NCI-H1694 (cell line): Measurements from ENCODE around the gene ABCC6.
"Not testable (repeated sequence)": the region's sequence is repeated elsewhere in the genome, so short reads cannot be mapped to it uniquely, and the experiment has no call there.

Source experiments
- DNase-seq: peaks from one replicate; lab custom pipeline; 2025; lab: John Stamatoyannopoulos, UW

Gene ABCC6

GRCh38 chr16:16222850-16223661 is at the start of gene ABCC6:
ABCC6 (minus strand) TSS chr16:16223494; CDS start chr16:16223434, 60 bp downstream.
- DNase-seq = not testable (repeated sequence)

- not testable (repeated sequence) for DNase-seq
Measured at GRCh38 chr16:16272573-16273221, 49.4 kb upstream of the ABCC6 start.

GRCh38 chr16:16271658-16272057 is 48.4 kb upstream of the ABCC6 start:
- DNase-seq = not testable (repeated sequence)

DNA sequence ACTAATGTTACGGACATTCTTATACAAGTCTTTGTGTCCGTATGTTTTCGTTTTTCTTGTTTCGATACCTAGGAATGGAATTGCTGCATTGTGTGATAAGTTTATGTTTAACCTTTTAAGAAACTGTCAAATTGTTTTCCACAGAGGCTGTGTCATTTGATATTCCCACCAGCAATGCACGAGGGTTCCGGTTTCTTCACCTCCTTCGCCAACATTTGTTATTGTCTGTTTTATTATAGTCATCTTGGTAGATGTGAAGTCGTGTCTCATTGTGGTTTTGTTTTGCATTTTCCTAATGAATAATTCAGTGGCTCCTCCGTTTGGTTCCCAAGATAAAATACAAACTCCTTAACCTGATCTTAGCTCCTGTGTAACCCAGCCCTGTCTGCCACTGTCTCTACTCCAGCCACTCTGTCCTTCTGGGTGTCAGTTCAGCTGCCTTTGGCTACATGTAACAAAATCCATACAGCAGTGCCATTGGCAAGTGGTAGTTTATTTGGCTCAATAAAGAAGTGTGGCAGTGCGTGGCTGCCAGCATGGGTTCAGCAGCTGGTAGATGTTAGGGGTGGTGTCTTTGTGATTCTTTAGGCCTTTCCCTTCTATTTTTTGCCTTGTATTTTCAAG is 45.0 kb upstream of the ABCC6 start:
- not testable (repeated sequence) for DNase-seq

DNA sequence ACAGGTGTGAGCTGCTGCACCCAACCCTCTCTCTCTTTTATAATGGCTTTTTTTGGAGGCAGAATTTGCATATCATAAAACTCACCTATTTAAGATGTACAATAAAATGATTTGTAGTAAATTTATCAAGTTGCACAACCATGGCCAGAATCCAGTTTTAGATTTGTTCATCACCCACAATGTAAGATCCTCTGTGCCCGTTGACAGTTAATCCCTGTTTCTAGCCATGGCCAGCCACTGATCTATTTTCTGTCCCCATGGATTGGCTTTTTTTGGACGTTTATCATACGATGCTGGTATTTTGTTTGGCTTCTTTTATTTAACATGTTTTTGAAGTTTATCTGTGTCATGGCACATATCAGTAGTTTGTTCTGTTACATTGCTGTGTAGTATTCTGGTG is 44.4 kb upstream of the ABCC6 start:
- not testable (repeated sequence) for DNase-seq

DNA sequence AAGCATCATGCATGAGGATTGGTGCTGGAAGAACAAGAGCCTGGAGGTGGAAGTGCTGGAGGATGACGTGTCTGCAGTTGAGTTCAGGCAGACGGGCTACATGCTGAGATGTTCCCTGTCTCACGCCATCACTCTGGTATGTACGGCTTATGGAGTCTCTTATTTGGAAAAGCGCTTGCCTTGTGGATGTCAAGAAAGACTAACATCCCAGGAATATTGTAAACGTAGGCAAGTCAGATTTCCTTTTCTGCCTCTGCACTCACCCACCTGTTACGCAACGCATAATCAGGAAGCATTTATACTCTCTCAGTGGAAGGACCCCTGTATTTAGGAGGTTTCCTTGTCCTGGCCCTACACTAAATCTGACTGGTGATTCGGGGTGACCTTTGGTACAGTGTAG is 41.8 kb upstream of the ABCC6 start:
- not testable (repeated sequence) for DNase-seq

DNA sequence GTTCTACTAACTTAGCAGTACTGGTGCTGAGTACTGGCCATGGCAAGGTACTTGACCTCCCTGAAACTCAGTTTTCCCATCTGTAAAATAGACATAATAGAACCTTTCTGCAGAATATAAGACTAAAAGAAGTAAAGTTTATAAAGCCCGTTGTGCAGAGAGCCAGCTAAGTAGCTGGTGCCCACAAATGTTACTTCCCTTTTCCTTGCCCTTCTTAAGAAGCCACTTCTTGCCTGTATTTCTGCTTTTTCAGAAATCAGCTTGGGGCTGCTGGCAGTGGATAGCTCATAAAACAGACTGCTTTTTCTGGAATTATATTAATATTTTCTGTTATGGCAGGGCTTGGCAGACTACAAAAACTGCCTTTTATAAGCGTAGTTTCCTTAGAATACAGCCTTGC is 40.7 kb upstream of the ABCC6 start:
- DNase-seq = not testable (repeated sequence)

GRCh38 chr16:16262954-16263555 is 39.8 kb upstream of the ABCC6 start:
- not testable (repeated sequence) for DNase-seq

GRCh38 chr16:16259971-16260370 is 36.7 kb upstream of the ABCC6 start:
- DNase-seq = not testable (repeated sequence)

DNA sequence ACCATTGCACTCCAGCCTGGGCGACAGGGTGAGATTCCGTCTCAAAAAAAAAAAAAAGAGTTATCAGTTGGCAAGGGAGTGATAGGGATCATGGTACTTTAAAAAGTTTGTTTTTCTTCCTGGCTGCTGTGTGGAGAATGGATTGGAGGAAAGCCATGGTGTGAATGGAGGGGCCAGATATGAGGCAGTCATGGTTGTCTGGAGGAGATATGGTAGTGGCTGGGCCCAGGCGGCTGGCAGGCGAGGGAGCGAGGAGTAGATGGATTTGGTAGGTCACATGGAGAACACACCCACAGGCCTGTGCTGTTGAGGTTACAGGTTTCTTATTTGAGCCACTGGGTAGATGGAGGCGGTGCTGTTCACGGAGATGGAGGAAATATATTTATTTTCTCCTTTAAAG is 35.5 kb upstream of the ABCC6 start:
- DNase-seq = not testable (repeated sequence)

- DNase-seq = not testable (repeated sequence)
Measured at GRCh38 chr16:16257301-16257923, 34.1 kb upstream of the ABCC6 start.

DNA sequence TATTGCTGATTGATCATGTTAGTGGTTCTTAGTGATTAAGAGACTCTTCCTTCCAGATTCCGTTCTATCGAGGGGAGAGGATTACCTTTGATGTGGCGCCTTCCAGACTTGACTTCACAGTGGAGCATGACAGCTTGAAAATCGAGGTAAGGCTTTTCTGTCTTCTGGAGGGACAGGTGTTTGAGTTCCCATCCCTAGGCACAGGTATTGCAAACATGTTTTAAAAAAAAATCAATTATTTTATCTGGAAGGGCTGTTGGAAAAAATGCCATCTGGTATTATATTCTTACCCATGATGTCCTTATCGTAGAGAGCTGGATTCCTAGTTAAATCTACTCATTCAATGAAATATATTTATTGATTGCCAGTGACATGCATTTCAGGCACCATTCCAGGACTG is 29.1 kb upstream of the ABCC6 start:
- DNase-seq = not testable (repeated sequence)

DNA sequence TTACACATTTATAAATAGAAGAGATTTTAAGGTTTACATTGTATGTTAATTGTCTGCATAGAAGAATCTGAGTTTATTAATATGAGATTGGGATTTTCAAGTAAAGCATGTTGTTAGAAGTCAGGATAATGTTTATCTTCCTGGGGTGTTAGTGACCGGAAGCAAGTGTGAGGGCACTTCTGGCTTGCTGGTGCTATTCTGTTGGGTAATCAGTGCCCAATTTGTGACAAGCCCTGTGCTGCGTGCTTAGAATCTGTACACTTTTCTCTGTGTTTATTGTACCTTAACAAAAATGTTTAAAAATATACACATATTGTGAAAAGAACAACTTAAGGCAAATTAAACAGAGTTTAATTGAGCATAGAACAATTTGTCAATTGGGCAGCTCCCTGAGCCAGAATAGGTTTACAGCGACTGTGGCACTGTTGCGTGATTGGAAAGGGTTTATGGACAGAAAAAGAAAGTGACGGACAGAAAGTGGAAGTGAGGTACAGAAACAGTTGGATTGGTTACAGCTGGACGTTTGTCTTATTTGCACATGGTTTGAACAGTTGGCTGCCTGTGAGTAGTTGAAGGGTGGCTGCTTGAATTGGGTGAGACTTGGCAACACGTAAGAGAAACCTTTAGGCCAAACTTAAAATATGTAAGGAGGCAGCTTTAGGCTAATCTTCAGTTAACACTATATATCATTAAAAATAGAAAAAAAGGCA is 26.5 kb upstream of the ABCC6 start:
- DNase-seq = not testable (repeated sequence)

- not testable (repeated sequence) for DNase-seq
Measured at GRCh38 chr16:16247439-16247838, 24.1 kb upstream of the ABCC6 start.

GRCh38 chr16:16246578-16247262 is 23.4 kb upstream of the ABCC6 start:
- DNase-seq = not testable (repeated sequence)

DNA sequence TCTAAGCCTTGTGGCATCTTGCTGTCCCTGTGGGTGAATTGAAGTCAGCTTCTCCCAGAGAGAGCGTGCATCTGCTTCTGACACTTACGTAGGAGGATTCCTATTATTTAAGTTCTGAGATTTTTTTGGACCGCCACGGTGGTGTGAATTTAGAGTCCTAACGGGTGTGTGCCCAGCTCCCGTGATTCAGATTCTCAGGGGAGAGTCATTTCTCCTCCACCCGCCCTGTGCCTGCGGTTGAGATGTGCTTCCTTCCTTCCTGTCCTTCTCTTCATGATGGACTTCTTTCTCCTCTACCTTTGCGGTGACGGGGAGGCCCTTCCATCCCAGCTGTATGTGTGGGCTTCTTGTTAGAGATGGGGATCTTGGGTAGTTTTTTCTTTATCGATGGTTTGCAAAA is 20.6 kb upstream of the ABCC6 start:
- not testable (repeated sequence) for DNase-seq

- DNase-seq = not testable (repeated sequence)
Measured at GRCh38 chr16:16240667-16241066, 17.4 kb upstream of the ABCC6 start.

DNA sequence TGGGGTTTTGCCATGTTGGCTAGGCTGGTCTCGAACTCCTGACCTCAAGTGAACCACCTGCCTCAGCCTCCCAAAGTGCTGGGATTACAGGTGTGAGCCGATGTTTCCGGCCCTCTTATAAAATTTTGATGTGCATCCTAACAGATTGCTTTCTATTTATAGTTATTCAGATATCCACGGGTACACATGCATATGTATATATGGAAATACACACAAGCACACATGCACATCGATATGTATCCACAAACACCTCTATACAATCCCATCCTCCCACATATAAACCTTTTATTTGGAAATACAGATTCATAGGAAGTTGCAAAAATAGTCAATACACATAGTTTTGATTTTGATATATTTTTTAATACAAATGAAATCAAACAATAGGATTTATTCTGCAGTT is 14.4 kb upstream of the ABCC6 start:
- DNase-seq = not testable (repeated sequence)

DNA sequence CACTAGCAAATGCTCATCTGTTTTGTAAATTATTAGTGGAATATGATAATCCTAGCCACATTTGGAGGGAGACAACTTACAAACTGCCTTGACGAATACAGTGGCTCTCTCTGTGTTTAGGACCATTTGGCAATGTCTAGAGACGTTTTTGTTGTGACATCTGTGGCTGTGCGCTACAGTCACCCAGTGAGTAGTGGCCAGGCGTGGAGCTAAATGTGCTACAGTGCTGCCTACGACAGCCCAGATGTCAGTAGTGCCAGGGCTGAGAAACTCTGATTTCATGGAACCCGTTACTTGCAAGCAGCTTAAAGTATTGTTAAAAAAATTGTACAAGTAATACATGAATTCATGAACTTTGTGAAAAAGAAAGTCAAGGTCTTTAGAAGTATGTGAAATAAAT is 13.8 kb upstream of the ABCC6 start:
- not testable (repeated sequence) for DNase-seq

- not testable (repeated sequence) for DNase-seq
Measured at GRCh38 chr16:16232692-16233061, 9.4 kb upstream of the ABCC6 start.
